MM.1S (cell line): ENCODE data around the gene THG1L.
"Not testable (repeated sequence)": the region's sequence is repeated elsewhere in the genome, so short reads cannot be mapped to it uniquely, and the experiment has no call there.

Experiments
- DNase-seq: peaks from one replicate; pipeline ENCODE4 v3.0.0-alpha.2; 2015
- H2AFZ ChIP-seq: fragments of 300-600 bp; sonication (generic); 2 replicates; pipeline ENCODE4 v1.6.0; 2016; ENCODE audit warnings: antibody characterized with exemption, low read length
- H3F3A ChIP-seq: fragments of 300-600 bp; sonication (generic); 2 replicates; pipeline ENCODE4 v1.6.1; 2016; ENCODE audit warnings: mild to moderate bottlenecking, antibody characterized with exemption, low read length, moderate library complexity, mixed read lengths; ENCODE audit not compliant: insufficient read depth
- H3K27ac ChIP-seq: fragments of 300-600 bp; sonication (generic); 2 replicates; pipeline ENCODE4 v1.5.1; 2016; ENCODE audit warnings: mild to moderate bottlenecking, low read length
- H3K27me3 ChIP-seq: fragments of 300-600 bp; sonication (generic); replicated peaks from 2 replicates; pipeline ENCODE4 v1.6.0; 2016; ENCODE audit warnings: low read length; ENCODE audit not compliant: insufficient read depth
- H3K36me3 ChIP-seq: fragments of 300-600 bp; sonication (generic); replicated peaks from 2 replicates; pipeline ENCODE4 v1.6.1; 2016; ENCODE audit warnings: mild to moderate bottlenecking, low read length, mixed read lengths; ENCODE audit not compliant: insufficient read depth
- H3K4me1 ChIP-seq: fragments of 300-600 bp; sonication (generic); 2 replicates; pipeline ENCODE4 v1.6.1; 2016; ENCODE audit warnings: low read length, mixed read lengths
- H3K4me2 ChIP-seq: fragments of 300-600 bp; sonication (generic); 2 replicates; pipeline ENCODE4 v1.6.0; 2016; ENCODE audit warnings: low read depth, low read length
- H3K4me3 ChIP-seq: fragments of 300-600 bp; sonication (generic); 2 replicates; pipeline ENCODE4 v1.5.1; 2016; ENCODE audit warnings: low read length, mixed read lengths
- H3K79me2 ChIP-seq: fragments of 300-600 bp; sonication (generic); 2 replicates; pipeline ENCODE4 v1.6.1; 2016; ENCODE audit warnings: mixed run types, low read length, mixed read lengths
- H3K9ac ChIP-seq: fragments of 300-600 bp; sonication (generic); 2 replicates; pipeline ENCODE4 v1.6.1; 2016; ENCODE audit warnings: low read length, mixed read lengths
- H3K9me2 ChIP-seq: fragments of 300-600 bp; sonication (generic); replicated peaks from 2 replicates; pipeline ENCODE4 v1.6.1; 2016; ENCODE audit warnings: mild to moderate bottlenecking, low read length, mixed read lengths; ENCODE audit not compliant: insufficient read depth
- H3K9me3 ChIP-seq: fragments of 300-600 bp; sonication (generic); replicated peaks from 2 replicates; pipeline ENCODE4 v1.6.1; 2016; ENCODE audit warnings: mild to moderate bottlenecking, low read length, mixed read lengths; ENCODE audit not compliant: insufficient read depth
- H4K20me1 ChIP-seq: fragments of 300-600 bp; sonication (generic); 2 replicates; pipeline ENCODE4 v1.6.1; 2016; ENCODE audit warnings: mild to moderate bottlenecking, low read length, moderate library complexity, mixed read lengths; ENCODE audit not compliant: insufficient read depth
- CTCF ChIP-seq: fragments of 300-600 bp; sonication (generic); IDR thresholded peaks from 2 replicates; pipeline ENCODE4 v1.5.1; 2016; ENCODE audit warnings: antibody characterized with exemption, low read length, mixed read lengths
- EZH2 ChIP-seq: fragments of 300-600 bp; sonication (generic); optimal IDR thresholded peaks from 2 replicates; pipeline ENCODE3; 2017; ENCODE audit warnings: low read depth, mild to moderate bottlenecking, antibody characterized with exemption, low read length, mixed read lengths
- EZH2phosphoT487 ChIP-seq: fragments of 300-600 bp; sonication (generic); IDR thresholded peaks from 2 replicates; pipeline ENCODE4 v1.6.1; 2018; ENCODE audit warnings: antibody characterized with exemption, low read length

Gene THG1L

GRCh38 chr5:157726607-157727006 lies 4.6 kb upstream of the THG1L start:
- not testable (repeated sequence) for DNase-seq, H3K4me3 ChIP-seq, H3K27ac ChIP-seq, H2AFZ ChIP-seq, H3K36me3 ChIP-seq, H3K9ac ChIP-seq, H3K4me2 ChIP-seq, H3K79me2 ChIP-seq, H3K9me3 ChIP-seq, H3F3A ChIP-seq, H4K20me1 ChIP-seq, H3K27me3 ChIP-seq, H3K9me2 ChIP-seq
- H3K4me1 ChIP-seq = peaks cover 15% of the 10 kb centered on the region

GRCh38 chr5:157727858-157728257 lies 3.4 kb upstream of the THG1L start:
- H3K27me3 ChIP-seq = not testable (repeated sequence)
- H3K4me1 ChIP-seq = peaks cover 15% of the 10 kb centered on the region

GRCh38 chr5:157729858-157730257 lies 1.4 kb upstream of the THG1L start:
- H3K4me2 ChIP-seq = no peak overlapping the region
- H3K9me2 ChIP-seq = no peaks in the 10 kb centered on the region

More at GRCh38 chr5:157727858-157728257, 3.4 kb upstream of the THG1L start:
- H3K4me3 ChIP-seq, H4K20me1 ChIP-seq, H3K27ac ChIP-seq, H3K9ac ChIP-seq, H2AFZ ChIP-seq, H3K79me2 ChIP-seq, H3K4me2 ChIP-seq, H3K36me3 ChIP-seq, H3K9me3 ChIP-seq, DNase-seq, H3K9me2 ChIP-seq, H3F3A ChIP-seq: not testable (repeated sequence)

GRCh38 chr5:157730900-157731271 lies 334 bp upstream of the THG1L start:
- no peaks in the 10 kb centered on the region for H3K79me2 ChIP-seq
- H4K20me1 ChIP-seq = no peaks in the 10 kb centered on the region
- H3K9me3 ChIP-seq = no peaks in the 10 kb centered on the region
- peak overlapping the region; percentile 79 for H2AFZ ChIP-seq
- peaks cover 15% of the 10 kb centered on the region for H3K4me1 ChIP-seq
- peak overlapping the region; percentile 91 for H3K4me2 ChIP-seq
- no peaks in the 10 kb centered on the region for H3K27me3 ChIP-seq
- no peaks in the 10 kb centered on the region for H3K9me2 ChIP-seq
- H3K36me3 ChIP-seq = no peaks in the 10 kb centered on the region
- no peak for TF ChIP-seq EZH2
- no peak for TF ChIP-seq EZH2phosphoT487
- TF ChIP-seq CTCF = no peak
- no peak for DNase-seq
- peak overlapping the region; percentile 77; the same call in 1 of the 2 replicates for H3K9ac ChIP-seq
- H3K4me3 ChIP-seq = peak overlapping the region; percentile 77
- peak overlapping the region; percentile 82; the same call in 1 of the 2 replicates for H3K27ac ChIP-seq
- no peaks in the 10 kb centered on the region for H3F3A ChIP-seq

More at GRCh38 chr5:157729858-157730257, 1.4 kb upstream of the THG1L start:
- peak; percentile 24 for DNase-seq
- Histone ChIP-seq H3K79me2 (no peaks in the 10 kb centered on the region), H3K27ac (no peak overlapping the region), H2AFZ (no peak overlapping the region), H3K4me3 (no peak overlapping the region), H3K36me3 (no peaks in the 10 kb centered on the region), H3K4me1 (peaks cover 15% of the 10 kb centered on the region), H3K9me3 (no peaks in the 10 kb centered on the region), H3F3A (no peaks in the 10 kb centered on the region), H3K27me3 (no peaks in the 10 kb centered on the region), H4K20me1 (no peaks in the 10 kb centered on the region), H3K9ac (no peak overlapping the region)
- no peak for TF ChIP-seq CTCF
- TF ChIP-seq EZH2phosphoT487 = no peak
- TF ChIP-seq EZH2 = no peak
